Kidney tubule cell (primary cell): ENCODE data around the gene PFDN4.
"Not testable (repeated sequence)": the region's sequence is repeated elsewhere in the genome, so short reads cannot be mapped to it uniquely, and the experiment has no call there.

ENCODE experiments used
- DNase-seq: peaks from one replicate; pipeline ENCODE4 v3.0.0-alpha.2; 2018; ENCODE audit warnings: low spot score

PFDN4 gene

GRCh38 chr20:54224642-54225041, 16.8 kb downstream of the PFDN4 start:
- not testable (repeated sequence) for DNase-seq

GRCh38 chr20:54227241-54227640, 19.4 kb downstream of the PFDN4 start:
- no peak for DNase-seq

GRCh38 chr20:54227751-54228150, 19.9 kb downstream of the PFDN4 start:
- no peak for DNase-seq

GRCh38 chr20:54228841-54229240, 21.0 kb downstream of the PFDN4 start:
- DNase-seq, result peak; percentile 20

- no peak for DNase-seq
These were observed 21.8 kb downstream of the PFDN4 start for GRCh38 chr20:54229566-54230160.

- peak; percentile 14 for DNase-seq
These were observed 23.1 kb downstream of the PFDN4 start for GRCh38 chr20:54231036-54231435.

- DNase-seq, result no peak
These were observed 27.1 kb downstream of the PFDN4 start for GRCh38 chr20:54234991-54235390.

GRCh38 chr20:54237116-54237943, 29.4 kb downstream of the PFDN4 start:
- DNase-seq, result no peak

GRCh38 chr20:54244113-54244512, 36.2 kb downstream of the PFDN4 start:
- no peak for DNase-seq

- DNase-seq, result not testable (repeated sequence)
These were observed 40.8 kb downstream of the PFDN4 start for GRCh38 chr20:54248705-54249104.

- no peak for DNase-seq
These were observed 42.8 kb downstream of the PFDN4 start for GRCh38 chr20:54250691-54251090.

GRCh38 chr20:54251096-54251495, 43.2 kb downstream of the PFDN4 start:
- no peak for DNase-seq

GRCh38 chr20:54254596-54254995, 46.7 kb downstream of the PFDN4 start:
- DNase-seq, result peak; percentile 15

GRCh38 chr20:54255157-54255556, 47.3 kb downstream of the PFDN4 start:
- no peak for DNase-seq

- no peak for DNase-seq
These were observed 48.3 kb downstream of the PFDN4 start for GRCh38 chr20:54256202-54256601.

- DNase-seq, result peak; percentile 84
These were observed 49.4 kb downstream of the PFDN4 start for GRCh38 chr20:54257071-54257816.

- DNase-seq, result no peak
These were observed 52.2 kb downstream of the PFDN4 start for GRCh38 chr20:54260116-54260515.

GRCh38 chr20:54262671-54263070, 54.8 kb downstream of the PFDN4 start:
- DNase-seq, result no peak

- DNase-seq, result no peak
These were observed 55.3 kb downstream of the PFDN4 start for GRCh38 chr20:54263116-54263690.

GRCh38 chr20:54265791-54266190, 57.9 kb downstream of the PFDN4 start:
- DNase-seq, result not testable (repeated sequence)

GRCh38 chr20:54266844-54267243, 59.0 kb downstream of the PFDN4 start:
- DNase-seq, result no peak

GRCh38 chr20:54267483-54268003, 59.7 kb downstream of the PFDN4 start:
- DNase-seq, result peak; percentile 91
